Psoas muscle (tissue), 8 donors: ENCODE data around the gene FAM237B. TPM values are rescaled to one million over a fixed set of nuclear protein-coding genes. Genes with fewer than 3 reads are reported as not detected.

Experiments used
- ATAC-seq, 4 donors: fragments of 200-7000 bp; cut with Tn5 transposase; one replicate each; pipeline ENCODE4 v1.9.1; 2020; ENCODE audit warnings: moderate library complexity in 3 of 4, mild to moderate bottlenecking in 2 of 4
- DNase-seq, 2 donors: peaks; one replicate each; pipeline ENCODE4 v3.0.0-alpha.2; 2020
- H3K27ac ChIP-seq: fragments of 200-600 bp; one replicate; pipeline ENCODE4 v1.8.0; 2022
- H3K27me3 ChIP-seq, 3 donors: fragments of 200-600 bp in 1 of 3; one replicate each; pipeline versions ENCODE4 v1.6.1 to v1.8.0; 2013 to 2022; ENCODE audit warnings: low read length in 2 of 3, mild to moderate bottlenecking in 2 of 3, moderate library complexity in 1 of 3; ENCODE audit not compliant: insufficient read depth in 3 of 3
- H3K36me3 ChIP-seq, 2 donors: fragments of 200-600 bp in 1 of 2; one replicate each; pipeline versions ENCODE4 v1.6.1 to v1.8.0; 2013 to 2022; ENCODE audit warnings: low read depth in 1 of 2, mild to moderate bottlenecking in 1 of 2, moderate library complexity in 1 of 2; ENCODE audit not compliant: insufficient read depth in 1 of 2
- H3K4me1 ChIP-seq: fragments of 200-600 bp; one replicate; pipeline ENCODE4 v1.8.0; 2022
- H3K4me3 ChIP-seq: fragments of 200-600 bp; one replicate; pipeline ENCODE4 v1.8.0; 2022; ENCODE audit warnings: mild to moderate bottlenecking
- H3K9me3 ChIP-seq: fragments of 200-600 bp; one replicate; pipeline ENCODE4 v1.8.0; 2022
- CTCF ChIP-seq: fragments of 200-600 bp; IDR thresholded peaks from one replicate; pipeline ENCODE4 v1.8.0; 2022; ENCODE audit warnings: antibody characterized with exemption
- WGBS, 3 donors: extraction: QIAGEN DNeasy Blood & Tissue Kit; methylation state at CpG; one replicate each; pipeline versions ENCODE4 v1.1.6 to v1.1.7; 2013; 5-methylcytosine and 5-hydroxymethylcytosine counted together
- intact Hi-C, 2 donors: fragments of 100-400 bp; cut with DNase I; formaldehyde crosslinking; loops; one replicate each; pipeline versions ENCODE4 v1.11.0 to v1.14.2; 2022
- polyA plus RNA-seq, 3 donors: library from polyadenylated mRNA; stranded (reverse); fragments of 200-250 nt; gene quantifications; one replicate each; pipeline ENCODE4 v1.2.3, GENCODE V29; 2013
- total RNA-seq, 4 donors: library from RNA; stranded (reverse); fragmentation: NEBNext Ultra II Directional in 2 of 4; extraction: Animal tissue kit (Norgen Biotek cat#: 25700) in 2 of 4; gene quantifications; one replicate each; pipeline versions ENCODE4 v1.2.1 to v1.2.4, GENCODE V29; 2021 to 2023
- donor health status: healthy with polysubstance abuse.
- donor health status: DM: no; HTN: no; CAD: no; lungs with moderate emphysema.
- donor health status: Bipolar disorder and iron deficiency.
- donor health status: healthy.
- donor health status: DM: yes; HTN: yes; CAD: no.
- donor health status: DM: no; HTN: no; CAD: no.
- donor health status: DM: no; HTN: no; CAD: no.
- donor health status: DM: yes; HTN: yes; CAD: no.

Gene FAM237B
- total and polyA plus RNA-seq, 7 donors: not detected

DNA sequence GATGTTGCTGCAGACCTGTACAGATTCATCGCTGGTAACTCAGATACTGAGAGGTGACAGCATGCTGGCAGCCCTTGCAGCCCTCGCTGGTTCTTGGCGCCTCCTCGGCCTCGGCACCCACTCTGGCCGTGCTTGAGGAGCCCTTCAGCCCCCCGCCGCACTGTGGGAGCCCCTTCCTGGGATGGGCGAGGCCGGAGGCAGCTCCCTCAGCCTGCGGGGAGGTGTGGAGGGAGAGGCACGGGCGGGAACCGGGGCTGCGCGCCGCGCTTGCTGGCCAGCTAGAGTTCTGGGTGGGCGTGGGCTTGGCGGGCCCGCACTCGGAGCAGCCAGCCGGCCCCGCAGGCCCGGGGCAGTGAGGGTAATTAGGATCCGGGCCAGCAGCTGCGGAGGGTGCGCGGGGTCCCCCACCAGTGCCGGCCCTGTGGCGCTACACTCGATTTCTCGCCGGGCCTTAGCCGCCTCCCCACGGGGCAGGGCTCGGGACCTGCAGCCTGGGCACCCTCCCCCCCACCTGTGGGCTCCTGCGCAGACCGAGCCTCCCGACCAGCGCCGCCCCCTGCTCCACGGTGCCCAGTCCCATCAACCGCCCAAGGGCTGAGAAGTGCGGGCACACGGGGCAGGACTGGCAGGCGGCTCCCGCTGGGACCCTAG, 13.2 kb upstream of the FAM237B start:
- 92 to 95% (median 94%) methylated on average over 39 to 48 of the region's 48 CpGs for WGBS, 3 donors
- no peaks in the 10 kb centered on the region for H3K4me1 ChIP-seq
- intact Hi-C loops: no loop called here

GRCh38 chr7:90326500-90326899, 5.4 kb upstream of the FAM237B start:
- Histone ChIP-seq H3K27me3 (peaks cover 0 to 21% (median 5%) of the 10 kb centered on the region in 3 donors), H3K4me1 (no peaks in the 10 kb centered on the region), H3K27ac (no peak overlapping the region), H3K36me3 (no peaks in the 10 kb centered on the region), H3K4me3 (no peak overlapping the region), H3K9me3 (no peaks in the 10 kb centered on the region)
- TF ChIP-seq CTCF: no peak
- WGBS, 3 donors: 0 to 13% (median 7%) methylated on average over 1 of the region's 1 CpG
- DNase-seq: no peak
- no peak for ATAC-seq
- intact Hi-C loops: no loop called here

More for the DNA sequence above, 13.2 kb upstream of the FAM237B start:
- Histone ChIP-seq H3K27me3 (no peaks in the 10 kb centered on the region), H3K9me3 (no peaks in the 10 kb centered on the region), H3K36me3 (no peaks in the 10 kb centered on the region), H3K4me3 (no peak overlapping the region), H3K27ac (no peak overlapping the region)
- no peak for TF ChIP-seq CTCF
- no peak for ATAC-seq
- no peak for DNase-seq

DNA sequence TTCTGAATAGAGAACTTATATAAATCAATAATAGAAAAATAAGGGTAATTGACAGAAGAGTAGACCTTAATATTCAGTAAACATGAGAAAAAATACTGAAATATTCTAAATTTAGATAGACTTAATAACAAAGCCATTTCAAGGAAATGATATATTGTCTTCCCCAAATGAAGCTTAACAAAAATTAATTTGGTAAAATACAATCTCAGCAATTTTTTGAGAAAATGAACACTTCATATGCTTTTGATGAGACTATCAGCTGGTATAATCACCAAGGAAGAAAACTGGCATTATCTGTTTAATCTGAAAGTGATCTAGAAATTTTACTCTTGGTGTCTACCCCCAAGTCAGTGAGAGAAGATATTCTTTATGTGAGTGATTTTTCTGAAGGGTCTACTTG, 1.7 kb upstream of the FAM237B start:
- no peaks in the 10 kb centered on the region for H3K9me3 ChIP-seq
- no peak overlapping the region for H3K4me3 ChIP-seq
- no peaks in the 10 kb centered on the region for H3K36me3 ChIP-seq
- H3K27ac ChIP-seq: no peak overlapping the region
- no peak for TF ChIP-seq CTCF
- H3K4me1 ChIP-seq: no peaks in the 10 kb centered on the region
- intact Hi-C loops: no loop called here
- DNase-seq: no peak
- peaks cover 8 to 43% (median 12%) of the 10 kb centered on the region in 3 donors for H3K27me3 ChIP-seq
- no peak for ATAC-seq

DNA sequence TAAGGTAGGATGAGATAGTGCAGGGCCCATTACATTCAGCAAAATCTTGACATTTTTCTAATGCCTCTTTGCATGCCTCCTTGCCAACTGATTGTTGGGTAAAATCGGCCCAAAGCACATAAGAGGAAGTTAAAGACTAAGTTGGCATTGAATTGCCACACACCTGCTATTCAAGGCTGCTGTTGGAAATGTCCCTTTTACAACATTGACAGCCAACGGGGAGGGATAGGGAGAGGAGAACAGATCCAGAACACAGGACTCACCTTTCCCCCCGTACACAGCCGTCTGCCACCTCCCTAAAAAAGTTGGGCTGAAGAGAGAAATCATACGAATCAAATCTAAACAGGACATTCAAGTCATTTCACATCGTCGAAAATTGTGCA, 695 bp downstream of the FAM237B start:
- ATAC-seq: no peak

More for the DNA sequence above, 695 bp downstream of the FAM237B start:
- H3K4me1 ChIP-seq: no peaks in the 10 kb centered on the region
- DNase-seq: no peak
- TF ChIP-seq CTCF: no peak
- no peak overlapping the region for H3K4me3 ChIP-seq
- intact Hi-C loops: no loop called here
- H3K36me3 ChIP-seq: no peaks in the 10 kb centered on the region
- no peaks in the 10 kb centered on the region for H3K9me3 ChIP-seq
- 22 to 36% (median 33%) methylated on average over 7 of the region's 7 CpGs for WGBS, 3 donors
- H3K27ac ChIP-seq: no peak overlapping the region
- H3K27me3 ChIP-seq: peaks cover 8 to 46% (median 12%) of the 10 kb centered on the region in 3 donors
